Thyroid gland (tissue), 4 donors: ENCODE data around the gene PCYT2. TPM values are rescaled to one million over a fixed set of nuclear protein-coding genes. Genes with fewer than 3 reads are reported as not detected.

Experiments
- DNase-seq, 2 donors: peaks; one replicate each; pipeline ENCODE4 v3.0.0-alpha.2; 2019
- H3K27ac ChIP-seq, 3 donors: fragments of 200-600 bp; sonication (generic); 1 replicate in 2 of 3; 2 replicates in 1 of 3; pipeline ENCODE4 v1.5.1; 2016 to 2019; ENCODE audit warnings: mild to moderate bottlenecking in 1 of 3, moderate library complexity in 1 of 3
- H3K27me3 ChIP-seq: fragments of 200-600 bp; sonication (generic); one replicate; pipeline ENCODE4 v1.5.1; 2019
- H3K36me3 ChIP-seq, 2 donors: fragments of 200-600 bp; sonication (generic); one replicate each; pipeline ENCODE4 v1.5.1; 2016 to 2019
- H3K4me1 ChIP-seq, 2 donors: fragments of 200-600 bp; sonication (generic); one replicate each; pipeline ENCODE4 v1.5.1; 2017 to 2019
- H3K4me3 ChIP-seq, 3 donors: fragments of 200-600 bp; sonication (generic); replicated peaks in 1 of 3; 1 replicate in 2 of 3; 2 replicates in 1 of 3; pipeline ENCODE4 v1.5.1; 2016; ENCODE audit warnings: mild to moderate bottlenecking in 1 of 3
- H3K9me3 ChIP-seq: fragments of 200-600 bp; sonication (generic); one replicate; pipeline ENCODE4 v1.5.1; 2017
- CTCF ChIP-seq, 6 experiments: fragments of 200-600 bp in 3 of 6; fragments of 450-650 bp in 3 of 6; sonication (generic) in 3 of 6; IDR thresholded peaks; one replicate each; pipeline ENCODE4 v1.5.1; 2016 to 2019; ENCODE audit warnings: antibody characterized with exemption in 6 of 6, mild to moderate bottlenecking in 2 of 6, inconsistent platforms in 1 of 6, moderate library complexity in 1 of 6
- POLR2A ChIP-seq, 2 donors: fragments of 450-650 bp; IDR thresholded peaks; one replicate each; pipeline ENCODE4 v1.6.1; 2017; ENCODE audit warnings: antibody characterized with exemption in 2 of 2, mild to moderate bottlenecking in 2 of 2, moderate library complexity in 1 of 2
- WGBS, 2 donors: methylation state at CpG; one replicate each; pipeline ENCODE4 v1.1.5; 2017; 5-methylcytosine and 5-hydroxymethylcytosine counted together
- intact Hi-C: fragments of 100-400 bp; cut with DNase I; formaldehyde crosslinking; loops from one replicate; pipeline ENCODE4 v1.15.1; 2023
- total RNA-seq, 4 donors: library from RNA; depleted of rRNA; stranded (reverse); fragments of >200 nt; gene quantifications; one replicate each; pipeline ENCODE4 v1.2.3, GENCODE V29; 2016

Gene PCYT2
- total RNA-seq, 4 donors from 2014 or later = 30.4 to 36.5 (median 34.2) TPM

DNA sequence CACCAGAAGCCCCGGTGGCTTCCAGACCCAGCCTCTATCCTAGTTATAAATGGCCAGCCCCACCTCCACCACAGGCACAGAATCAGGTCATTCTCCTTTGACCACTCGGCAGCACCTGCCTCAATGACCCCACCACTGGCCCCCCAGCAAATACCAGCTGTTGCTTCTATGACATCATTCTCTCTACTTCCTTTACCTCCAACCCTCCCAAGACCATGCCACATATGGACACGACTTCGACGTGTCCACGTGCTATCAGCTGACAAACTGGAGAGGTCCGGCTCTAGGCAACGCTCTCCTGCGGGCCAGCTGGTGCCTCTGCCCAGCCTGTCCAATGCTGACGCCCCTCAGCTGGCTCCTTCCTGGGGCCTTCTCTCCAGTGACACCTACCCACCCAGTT, 25.7 kb downstream of the PCYT2 start:
- peaks cover 4 to 26% of the 10 kb centered on the region in 2 donors for H3K4me1 ChIP-seq
- intact Hi-C loops = no loop called here
- H3K9me3 ChIP-seq = no peaks in the 10 kb centered on the region
- no peak for DNase-seq
- no peak overlapping the region for H3K27ac ChIP-seq
- TF ChIP-seq CTCF (IDR thresholded peaks at IDR 0.05) (no peak), POLR2A (IDR thresholded peaks at IDR 0.05) (no peak)
- 86 to 88% methylated on average over 10 of the region's 10 CpGs for WGBS, 2 donors
- H3K27me3 ChIP-seq = no peaks in the 10 kb centered on the region
- H3K36me3 ChIP-seq = peaks cover 23 to 31% of the 10 kb centered on the region in 2 donors
- no peak overlapping the region for H3K4me3 ChIP-seq

DNA sequence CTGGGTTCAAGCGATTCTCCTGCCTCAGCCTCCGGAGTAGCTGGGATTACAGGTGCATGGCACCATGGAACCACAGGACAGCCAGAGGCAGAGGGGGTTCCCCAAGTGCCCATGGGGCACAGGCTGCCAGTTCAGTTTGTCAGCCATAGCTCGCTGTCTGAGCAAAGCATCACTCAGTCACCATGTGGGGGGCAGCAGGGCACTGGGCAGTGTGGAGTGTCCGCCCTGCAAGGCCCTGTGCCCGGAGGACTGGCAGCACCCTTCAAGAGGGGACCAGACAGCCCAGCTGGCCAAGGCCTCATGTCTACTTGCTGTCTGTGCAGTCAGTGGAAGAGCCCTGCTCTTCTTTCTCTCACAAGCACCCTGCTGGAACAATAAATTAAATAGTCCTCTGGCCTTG, 26.2 kb downstream of the PCYT2 start:
- no peak for DNase-seq
- Histone ChIP-seq H3K27ac (no peak overlapping the region), H3K4me3 (no peak overlapping the region), H3K9me3 (no peaks in the 10 kb centered on the region), H3K36me3 (peaks cover 23 to 31% of the 10 kb centered on the region in 2 donors), H3K27me3 (no peaks in the 10 kb centered on the region), H3K4me1 (peaks cover 0 to 21% of the 10 kb centered on the region in 2 donors)
- TF ChIP-seq CTCF (IDR thresholded peaks at IDR 0.05) = no peak
- no peak for TF ChIP-seq POLR2A (IDR thresholded peaks at IDR 0.05)
- intact Hi-C loops = no loop called here
- 95 to 96% methylated on average over 4 to 5 of the region's 5 CpGs for WGBS, 2 donors

DNA sequence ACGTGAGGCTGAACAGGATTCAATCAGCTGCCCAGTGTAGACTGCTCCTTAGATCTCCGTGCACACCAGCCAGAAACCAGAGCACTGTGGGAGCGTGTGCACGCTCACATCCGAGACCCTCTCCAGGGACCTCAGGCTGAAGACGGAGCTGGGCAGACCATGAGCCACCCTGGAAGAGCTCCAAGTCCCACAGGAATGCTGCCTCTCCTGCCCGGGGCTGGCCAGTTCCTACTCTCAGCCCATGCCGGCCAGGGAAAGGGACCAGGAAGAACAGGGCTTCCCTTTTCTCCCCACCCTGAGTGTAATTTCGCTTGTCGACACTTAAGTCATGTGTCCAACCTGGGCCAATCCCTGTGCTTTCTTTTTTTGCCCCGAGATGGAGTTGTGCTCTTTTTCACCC, 26.7 kb downstream of the PCYT2 start:
- Histone ChIP-seq H3K4me1 (peaks cover 0 to 16% of the 10 kb centered on the region in 2 donors), H3K36me3 (peaks cover 23 to 28% of the 10 kb centered on the region in 2 donors), H3K4me3 (no peak overlapping the region), H3K27ac (no peak overlapping the region), H3K9me3 (no peaks in the 10 kb centered on the region), H3K27me3 (no peaks in the 10 kb centered on the region)
- WGBS, 2 donors = 71 to 79% methylated on average over 8 to 11 of the region's 11 CpGs
- no peak for TF ChIP-seq CTCF (IDR thresholded peaks at IDR 0.05)
- TF ChIP-seq POLR2A (IDR thresholded peaks at IDR 0.05) = no peak
- DNase-seq = no peak
- intact Hi-C loops = no loop called here

DNA sequence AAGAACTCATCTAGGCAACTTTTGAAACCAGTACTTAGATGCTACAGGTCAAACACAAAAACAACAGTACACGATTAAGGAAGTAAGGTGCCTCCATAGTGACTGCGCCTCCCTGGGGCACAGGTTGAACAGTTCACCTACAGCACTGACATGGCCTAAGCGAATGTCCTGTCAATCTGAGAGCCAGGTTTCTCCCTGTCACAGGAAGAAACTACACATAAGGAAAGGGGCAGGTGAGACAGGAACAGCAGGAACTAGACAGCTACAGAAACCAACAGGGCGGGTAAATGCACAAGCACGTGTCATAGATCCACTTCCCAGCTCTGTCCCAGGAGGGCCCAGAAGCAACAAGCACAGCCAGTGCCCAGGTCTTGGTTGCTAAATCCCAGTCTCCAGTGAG, 32.1 kb downstream of the PCYT2 start:
- Histone ChIP-seq H3K4me1 (no peaks in the 10 kb centered on the region), H3K9me3 (no peaks in the 10 kb centered on the region), H3K27ac (no peak overlapping the region), H3K36me3 (no peaks in the 10 kb centered on the region), H3K4me3 (no peak overlapping the region), H3K27me3 (no peaks in the 10 kb centered on the region)
- 85 to 92% methylated on average over 5 of the region's 5 CpGs for WGBS, 2 donors
- DNase-seq = no peak
- TF ChIP-seq CTCF (IDR thresholded peaks at IDR 0.05) (no peak), POLR2A (IDR thresholded peaks at IDR 0.05) (no peak)
- intact Hi-C loops = no loop called here

GRCh38 chr17:81878294-81878693, 32.9 kb downstream of the PCYT2 start:
- Histone ChIP-seq H3K4me1 (no peaks in the 10 kb centered on the region), H3K36me3 (no peaks in the 10 kb centered on the region), H3K9me3 (no peaks in the 10 kb centered on the region), H3K27me3 (no peaks in the 10 kb centered on the region), H3K4me3 (no peak overlapping the region), H3K27ac (no peak overlapping the region)
- intact Hi-C loops = no loop called here
- no peak for TF ChIP-seq POLR2A (IDR thresholded peaks at IDR 0.05)
- TF ChIP-seq CTCF (IDR thresholded peaks at IDR 0.05) = no peak
- WGBS, 2 donors = 96 to 97% methylated on average over 3 of the region's 3 CpGs
- no peak for DNase-seq
